ENCODE results near the gene ARFGAP1.

ARFGAP1 gene

GRCh38 chr20:63259734-63260460 lies 12.7 kb upstream of the ARFGAP1 start:
- DNase-seq (ENCODE audit: low read depth in 2 of 2), result no peak

GRCh38 chr20:63260521-63260920 lies 12.1 kb upstream of the ARFGAP1 start:
- DNase-seq (ENCODE audit: low read depth in 2 of 2), result no peak

- DNase-seq (ENCODE audit: low read depth in 2 of 2), result no peak
Observed at GRCh38 chr20:63261060-63261794, 11.4 kb upstream of the ARFGAP1 start.

GRCh38 chr20:63261795-63262528 lies 10.7 kb upstream of the ARFGAP1 start:
- DNase-seq (ENCODE audit: low read depth in 2 of 2), result no peak

- DNase-seq (ENCODE audit: low read depth in 2 of 2), result no peak
Observed at GRCh38 chr20:63262836-63263235, 9.8 kb upstream of the ARFGAP1 start.

GRCh38 chr20:63264000-63264399 lies 8.6 kb upstream of the ARFGAP1 start:
- DNase-seq (ENCODE audit: low read depth in 2 of 2), result no peak

- DNase-seq (ENCODE audit: low read depth in 2 of 2), result no peak
Observed at GRCh38 chr20:63264519-63264918, 8.1 kb upstream of the ARFGAP1 start.

GRCh38 chr20:63265891-63266515 lies 6.6 kb upstream of the ARFGAP1 start:
- no peak for DNase-seq (ENCODE audit: low read depth in 2 of 2)

- DNase-seq (ENCODE audit: low read depth in 2 of 2), result no peak
Observed at GRCh38 chr20:63267691-63268090, 4.9 kb upstream of the ARFGAP1 start.

GRCh38 chr20:63268256-63268655 lies 4.4 kb upstream of the ARFGAP1 start:
- no peak for DNase-seq (ENCODE audit: low read depth in 2 of 2)

- no peak for DNase-seq (ENCODE audit: low read depth in 2 of 2)
Observed at GRCh38 chr20:63268671-63269439, 3.8 kb upstream of the ARFGAP1 start.

- DNase-seq (ENCODE audit: low read depth in 2 of 2), result no peak
Observed at GRCh38 chr20:63269724-63270123, 2.9 kb upstream of the ARFGAP1 start.

GRCh38 chr20:63270606-63271325 lies 1.8 kb upstream of the ARFGAP1 start:
- no peak for DNase-seq (ENCODE audit: low read depth in 2 of 2)

- no peak for DNase-seq (ENCODE audit: low read depth in 2 of 2)
Observed at GRCh38 chr20:63273059-63273579, 506 bp downstream of the ARFGAP1 start.

GRCh38 chr20:63273635-63274380 lies 1.2 kb downstream of the ARFGAP1 start:
- no peak for DNase-seq (ENCODE audit: low read depth in 2 of 2)

- DNase-seq (ENCODE audit: low read depth in 2 of 2), result no peak
Observed at GRCh38 chr20:63274381-63275228, 2.0 kb downstream of the ARFGAP1 start.

- DNase-seq (ENCODE audit: low read depth in 2 of 2), result no peak
Observed at GRCh38 chr20:63275825-63276224, 3.2 kb downstream of the ARFGAP1 start.

GRCh38 chr20:63276956-63277355 lies 4.3 kb downstream of the ARFGAP1 start:
- no peak for DNase-seq (ENCODE audit: low read depth in 2 of 2)

All from activated CD8-positive, alpha-beta memory T cell treated with anti-CD3 and anti-CD28 coated beads for 4 hours (primary cell).